HepG2 (cell line): ENCODE data around the gene CNNM2. TPM values are rescaled to one million over a fixed set of nuclear protein-coding genes. Genes with fewer than 3 reads are reported as not detected.
A peak's percentile ranks its signal among the peaks of the same experiment; 100 is the strongest.

Source experiments
- AKAP8 ChIP-seq: sonication (generic); formaldehyde crosslinking; IDR thresholded peaks from 2 replicates; pipeline ENCODE4 v1.5.1; 2020; ENCODE audit warnings: mild to moderate bottlenecking, missing genetic modification reagents
- ATF7-NPFF ChIP-seq: sonication (generic); formaldehyde crosslinking; IDR thresholded peaks from 2 replicates; pipeline ENCODE4 v1.8.1; 2023; ENCODE audit warnings: mild to moderate bottlenecking, low read depth, missing genetic modification reagents, moderate library complexity
- FOXO1 ChIP-seq: sonication (generic); formaldehyde crosslinking; IDR thresholded peaks from 2 replicates; pipeline ENCODE4 v1.4.0; 2020; ENCODE audit warnings: missing genetic modification reagents
- GATAD2A ChIP-seq: IDR thresholded peaks from 2 replicates; pipeline ENCODE4 v1.6.1; 2016
- KDM1A ChIP-seq: IDR thresholded peaks from 2 replicates; pipeline ENCODE4 v1.6.1; 2016; ENCODE audit warnings: missing compliant biosample characterization
- NR2C2 ChIP-seq: sonication (generic); formaldehyde crosslinking; IDR thresholded peaks from 2 replicates; pipeline ENCODE4 v1.4.0; 2020; ENCODE audit warnings: missing genetic modification reagents, mild to moderate bottlenecking, moderate library complexity, borderline replicate concordance
- NR2F1 ChIP-seq, 2 experiments: fragments of 450-650 bp in 1 of 2; formaldehyde crosslinking in 1 of 2; IDR thresholded peaks; 2 replicates each; pipeline versions ENCODE4 v1.5.0 to v1.6.1; 2016 to 2020; ENCODE audit warnings: mild to moderate bottlenecking in 1 of 2, missing compliant biosample characterization in 1 of 2, missing genetic modification reagents in 1 of 2, moderate library complexity in 1 of 2
- NR2F2 ChIP-seq: IDR thresholded peaks from 2 replicates; pipeline ENCODE4 v1.6.1; 2012; ENCODE audit warnings: low read depth, inconsistent platforms, borderline replicate concordance
- PHF20 ChIP-seq: sonication (generic); formaldehyde crosslinking; IDR thresholded peaks from 2 replicates; pipeline ENCODE4 v1.5.0; 2020; ENCODE audit warnings: mild to moderate bottlenecking, missing genetic modification reagents
- SNAPC2 ChIP-seq: sonication (generic); formaldehyde crosslinking; IDR thresholded peaks from 2 replicates; pipeline ENCODE4 v1.8.1; 2022; ENCODE audit warnings: mild to moderate bottlenecking, missing genetic modification reagents
- SYNCRIP ChIP-seq: fragments of 200-400 bp; formaldehyde crosslinking; IDR thresholded peaks from 2 replicates; pipeline ENCODE4 v1.6.1; 2018; ENCODE audit warnings: mild to moderate bottlenecking, low read depth, low read length; ENCODE audit not compliant: insufficient read depth
- TARDBP ChIP-seq: sonication (generic); formaldehyde crosslinking; IDR thresholded peaks from 2 replicates; pipeline ENCODE4 v1.8.0; 2022; ENCODE audit warnings: mild to moderate bottlenecking, missing genetic modification reagents
- ZEB1 ChIP-seq: IDR thresholded peaks from 2 replicates; pipeline ENCODE4 v1.6.1; 2012; ENCODE audit warnings: mild to moderate bottlenecking, low read depth, inconsistent platforms; ENCODE audit not compliant: insufficient replicate concordance
- ZNF253 ChIP-seq: sonication (generic); formaldehyde crosslinking; IDR thresholded peaks from 2 replicates; pipeline ENCODE4 v1.8.0; 2022; ENCODE audit warnings: mild to moderate bottlenecking, missing genetic modification reagents, borderline replicate concordance
- ZNF282 ChIP-seq: fragments of 450-650 bp; IDR thresholded peaks from 2 replicates; pipeline ENCODE4 v1.6.1; 2018; ENCODE audit not compliant: partially characterized antibody
- ZNF3 ChIP-seq: IDR thresholded peaks from 2 replicates; pipeline ENCODE4 v1.7.0; 2017; ENCODE audit warnings: inconsistent platforms
- ZNF44 ChIP-seq: sonication (generic); formaldehyde crosslinking; IDR thresholded peaks from 2 replicates; pipeline ENCODE4 v1.5.1; 2020; ENCODE audit warnings: mild to moderate bottlenecking, missing genetic modification reagents
- ZNF468 ChIP-seq: sonication (generic); formaldehyde crosslinking; IDR thresholded peaks from 2 replicates; pipeline ENCODE4 v1.8.0; 2022; ENCODE audit warnings: mild to moderate bottlenecking, moderate library complexity, missing genetic modification reagents
- ZNF570 ChIP-seq: sonication (generic); formaldehyde crosslinking; IDR thresholded peaks from 2 replicates; pipeline ENCODE4 v1.4.0; 2020; ENCODE audit warnings: mild to moderate bottlenecking, missing genetic modification reagents, borderline replicate concordance
- polyA plus RNA-seq, 8 experiments: library from polyadenylated mRNA; depleted of rRNA in 3 of 8; stranded (reverse) in 7 of 8; unstranded in 1 of 8; fragments of >200 nt; fragmentation: Illumina TruSeq in 4 of 8; extraction: Trizol in 4 of 8; gene quantifications; 2 replicates each; pipeline versions ENCODE4 v1.2.1 to v1.2.3, GENCODE V29; 2011 to 2016; ENCODE audit warnings: low read depth in 4 of 8, missing spikeins in 1 of 8, mixed read lengths in 1 of 8; ENCODE audit not compliant: insufficient read depth in 1 of 8
- total RNA-seq, 5 experiments: library from RNA; depleted of rRNA; stranded (reverse); fragments of >200 nt; fragmentation: Illumina TruSeq; extraction: Trizol; gene quantifications; 2 replicates each; pipeline ENCODE4 v1.2.3, GENCODE V29; 2016; ENCODE audit warnings: low read depth in 1 of 5
- TF ChIP-seq, protein P1 (sequence below): sonication (generic); formaldehyde crosslinking; IDR thresholded peaks from 2 replicates; pipeline ENCODE4 v1.8.0; 2022; ENCODE audit warnings: mild to moderate bottlenecking, missing genetic modification reagents, borderline replicate concordance
- TF ChIP-seq, protein P2 (sequence below): sonication (generic); formaldehyde crosslinking; IDR thresholded peaks from 2 replicates; pipeline ENCODE4 v1.4.0; 2020; ENCODE audit warnings: missing genetic modification reagents
- TF ChIP-seq, protein P3 (sequence below): sonication (generic); formaldehyde crosslinking; IDR thresholded peaks from 2 replicates; pipeline ENCODE4 v1.4.0; 2020; ENCODE audit warnings: missing genetic modification reagents
- TF ChIP-seq, protein P4 (sequence below): sonication (generic); formaldehyde crosslinking; IDR thresholded peaks from 2 replicates; pipeline ENCODE4 v1.4.0; 2020; ENCODE audit warnings: missing genetic modification reagents

The CNNM2 gene
- total and polyA plus RNA-seq, 2 of the 13 experiments (the other 11 are each of a cell fraction or from before 2014, with no cell fraction given), result 7.1 to 9.0 TPM

DNA sequence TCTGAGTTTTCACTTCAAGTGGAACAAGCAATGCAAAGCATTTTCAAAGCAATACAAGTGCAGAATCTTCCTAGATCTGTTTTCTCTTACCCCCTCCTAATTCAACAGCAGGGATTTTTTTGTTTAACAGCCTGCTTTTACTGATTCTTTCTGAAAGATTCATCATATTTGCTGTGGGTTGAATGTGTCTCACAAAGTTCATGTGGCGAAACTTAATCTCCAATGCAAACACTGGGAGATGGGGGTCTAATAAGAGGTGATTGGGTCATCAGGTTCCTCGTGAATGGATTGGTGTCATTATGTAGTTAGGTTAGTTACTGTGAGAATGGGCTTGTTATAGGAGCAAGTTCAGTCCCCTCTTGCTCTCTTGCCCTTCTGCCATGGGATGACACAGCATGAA, 107.6 kb downstream of the CNNM2 start (continued):
- TF ChIP-seq, protein P1, sequence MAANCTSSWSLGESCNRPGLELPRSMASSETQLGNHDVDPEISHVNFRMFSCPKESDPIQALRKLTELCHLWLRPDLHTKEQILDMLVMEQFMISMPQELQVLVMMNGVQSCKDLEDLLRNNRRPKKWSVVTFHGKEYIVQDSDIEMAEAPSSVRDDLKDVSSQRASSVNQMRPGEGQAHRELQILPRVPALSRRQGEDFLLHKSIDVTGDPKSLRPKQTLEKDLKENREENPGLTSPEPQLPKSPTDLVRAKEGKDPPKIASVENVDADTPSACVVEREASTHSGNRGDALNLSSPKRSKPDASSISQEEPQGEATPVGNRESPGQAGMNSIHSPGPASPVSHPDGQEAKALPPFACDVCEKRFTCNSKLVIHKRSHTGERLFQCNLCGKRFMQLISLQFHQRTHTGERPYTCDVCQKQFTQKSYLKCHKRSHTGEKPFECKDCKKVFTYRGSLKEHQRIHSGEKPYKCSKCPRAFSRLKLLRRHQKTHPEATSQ, result peak; percentile 53; the same call in 1 of the 2 replicates
- TF ChIP-seq SNAPC2 (CRISPR knock-in tag) (no peak), ZNF44 (CRISPR knock-in tag) (no peak), ZNF282 (no peak), ZNF3 (no peak), AKAP8 (CRISPR knock-in tag) (no peak), ZNF468 (no peak), NR2F1 (CRISPR knock-in tag; IDR thresholded peaks at IDR 0.05) (peak in 1 of 2 experiments; percentile 35; a peak in 1 of 4 replicates), KDM1A (no peak), TARDBP (CRISPR knock-in tag) (0 out of 2 replicates have a peak, but pooled peaks have one; percentile 39), NR2F2 (peak; percentile 71; the same call in 1 of the 2 replicates), ZNF570 (CRISPR knock-in tag) (no peak), FOXO1 (CRISPR knock-in tag) (0 out of 2 replicates have a peak, but pooled peaks have one; percentile 16), ATF7-NPFF (CRISPR knock-in tag) (no peak), PHF20 (CRISPR knock-in tag) (no peak), SYNCRIP (no peak), ZNF253 (CRISPR knock-in tag) (no peak), NR2C2 (CRISPR knock-in tag) (peak; percentile 19; the same call in 1 of the 2 replicates), GATAD2A (CRISPR knock-in tag) (peak; percentile 88), ZEB1 (no peak)
- TF ChIP-seq, protein P2, sequence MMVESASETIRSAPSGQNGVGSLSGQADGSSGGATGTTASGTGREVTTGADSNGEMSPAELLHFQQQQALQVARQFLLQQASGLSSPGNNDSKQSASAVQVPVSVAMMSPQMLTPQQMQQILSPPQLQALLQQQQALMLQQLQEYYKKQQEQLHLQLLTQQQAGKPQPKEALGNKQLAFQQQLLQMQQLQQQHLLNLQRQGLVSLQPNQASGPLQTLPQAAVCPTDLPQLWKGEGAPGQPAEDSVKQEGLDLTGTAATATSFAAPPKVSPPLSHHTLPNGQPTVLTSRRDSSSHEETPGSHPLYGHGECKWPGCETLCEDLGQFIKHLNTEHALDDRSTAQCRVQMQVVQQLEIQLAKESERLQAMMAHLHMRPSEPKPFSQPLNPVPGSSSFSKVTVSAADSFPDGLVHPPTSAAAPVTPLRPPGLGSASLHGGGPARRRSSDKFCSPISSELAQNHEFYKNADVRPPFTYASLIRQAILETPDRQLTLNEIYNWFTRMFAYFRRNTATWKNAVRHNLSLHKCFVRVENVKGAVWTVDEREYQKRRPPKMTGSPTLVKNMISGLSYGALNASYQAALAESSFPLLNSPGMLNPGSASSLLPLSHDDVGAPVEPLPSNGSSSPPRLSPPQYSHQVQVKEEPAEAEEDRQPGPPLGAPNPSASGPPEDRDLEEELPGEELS, result 0 out of 2 replicates have a peak, but pooled peaks have one; percentile 52
- TF ChIP-seq, protein P3, sequence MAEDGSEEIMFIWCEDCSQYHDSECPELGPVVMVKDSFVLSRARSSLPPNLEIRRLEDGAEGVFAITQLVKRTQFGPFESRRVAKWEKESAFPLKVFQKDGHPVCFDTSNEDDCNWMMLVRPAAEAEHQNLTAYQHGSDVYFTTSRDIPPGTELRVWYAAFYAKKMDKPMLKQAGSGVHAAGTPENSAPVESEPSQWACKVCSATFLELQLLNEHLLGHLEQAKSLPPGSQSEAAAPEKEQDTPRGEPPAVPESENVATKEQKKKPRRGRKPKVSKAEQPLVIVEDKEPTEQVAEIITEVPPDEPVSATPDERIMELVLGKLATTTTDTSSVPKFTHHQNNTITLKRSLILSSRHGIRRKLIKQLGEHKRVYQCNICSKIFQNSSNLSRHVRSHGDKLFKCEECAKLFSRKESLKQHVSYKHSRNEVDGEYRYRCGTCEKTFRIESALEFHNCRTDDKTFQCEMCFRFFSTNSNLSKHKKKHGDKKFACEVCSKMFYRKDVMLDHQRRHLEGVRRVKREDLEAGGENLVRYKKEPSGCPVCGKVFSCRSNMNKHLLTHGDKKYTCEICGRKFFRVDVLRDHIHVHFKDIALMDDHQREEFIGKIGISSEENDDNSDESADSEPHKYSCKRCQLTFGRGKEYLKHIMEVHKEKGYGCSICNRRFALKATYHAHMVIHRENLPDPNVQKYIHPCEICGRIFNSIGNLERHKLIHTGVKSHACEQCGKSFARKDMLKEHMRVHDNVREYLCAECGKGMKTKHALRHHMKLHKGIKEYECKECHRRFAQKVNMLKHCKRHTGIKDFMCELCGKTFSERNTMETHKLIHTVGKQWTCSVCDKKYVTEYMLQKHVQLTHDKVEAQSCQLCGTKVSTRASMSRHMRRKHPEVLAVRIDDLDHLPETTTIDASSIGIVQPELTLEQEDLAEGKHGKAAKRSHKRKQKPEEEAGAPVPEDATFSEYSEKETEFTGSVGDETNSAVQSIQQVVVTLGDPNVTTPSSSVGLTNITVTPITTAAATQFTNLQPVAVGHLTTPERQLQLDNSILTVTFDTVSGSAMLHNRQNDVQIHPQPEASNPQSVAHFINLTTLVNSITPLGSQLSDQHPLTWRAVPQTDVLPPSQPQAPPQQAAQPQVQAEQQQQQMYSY (CRISPR knock-in tag), result no peak
- TF ChIP-seq, protein P4, sequence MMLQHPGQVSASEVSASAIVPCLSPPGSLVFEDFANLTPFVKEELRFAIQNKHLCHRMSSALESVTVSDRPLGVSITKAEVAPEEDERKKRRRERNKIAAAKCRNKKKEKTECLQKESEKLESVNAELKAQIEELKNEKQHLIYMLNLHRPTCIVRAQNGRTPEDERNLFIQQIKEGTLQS, result 0 out of 2 replicates have a peak, but pooled peaks have one; percentile 23
